ENCODE data around the gene MRRF. TPM values are rescaled to one million over a fixed set of nuclear protein-coding genes. Genes with fewer than 3 reads are reported as not detected.

Gene MRRF
- total RNA-seq, 1 donor from 2014 or later, result 21.7 TPM

DNA sequence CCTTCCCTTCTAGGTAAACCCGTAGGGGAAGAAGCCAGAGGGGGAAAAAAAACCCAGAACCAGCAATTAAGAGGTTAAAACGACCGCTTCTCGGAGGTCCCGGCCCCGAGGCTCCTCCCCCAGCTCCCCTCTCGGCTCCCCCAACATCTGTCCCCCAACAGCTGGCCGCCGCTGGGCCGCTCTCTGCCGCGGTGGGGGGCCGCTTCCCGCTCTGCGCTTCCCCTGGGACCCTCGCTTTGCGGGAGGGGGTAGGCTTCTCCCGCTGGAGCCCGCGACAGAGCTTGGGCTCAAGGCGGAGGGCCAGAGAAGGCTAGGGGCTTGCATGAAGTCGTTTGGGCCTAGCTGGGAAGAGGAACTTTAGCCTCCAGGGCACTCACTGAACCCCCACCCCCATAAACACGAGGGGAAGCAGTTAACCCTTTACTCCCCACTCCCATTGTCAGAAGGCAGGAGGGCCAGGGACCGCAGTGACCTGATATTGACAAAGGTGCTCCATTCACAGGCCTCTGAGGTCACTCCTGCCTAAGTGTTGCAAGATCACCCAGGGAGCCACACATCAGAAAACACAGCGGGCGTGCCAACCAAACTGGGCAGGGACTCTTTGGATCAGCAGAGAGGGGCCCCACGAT is 43.4 kb upstream of the MRRF start:
- Mint-ChIP-seq H3K4me1 (ENCODE audit: low read depth) (peaks cover 27% of the 10 kb centered on the region), H3K36me3 (ENCODE audit: low read depth) (peaks cover under 1% of the 10 kb centered on the region), H3K4me3 (ENCODE audit: unreplicated experiment) (no peak overlapping the region), H3K27ac (ENCODE audit: unreplicated experiment) (no peak overlapping the region), H3K27me3 (ENCODE audit: low read depth) (peaks cover 86% of the 10 kb centered on the region), H3K9me3 (ENCODE audit: low read depth) (no peaks in the 10 kb centered on the region)
- TF ChIP-seq, protein P1, sequence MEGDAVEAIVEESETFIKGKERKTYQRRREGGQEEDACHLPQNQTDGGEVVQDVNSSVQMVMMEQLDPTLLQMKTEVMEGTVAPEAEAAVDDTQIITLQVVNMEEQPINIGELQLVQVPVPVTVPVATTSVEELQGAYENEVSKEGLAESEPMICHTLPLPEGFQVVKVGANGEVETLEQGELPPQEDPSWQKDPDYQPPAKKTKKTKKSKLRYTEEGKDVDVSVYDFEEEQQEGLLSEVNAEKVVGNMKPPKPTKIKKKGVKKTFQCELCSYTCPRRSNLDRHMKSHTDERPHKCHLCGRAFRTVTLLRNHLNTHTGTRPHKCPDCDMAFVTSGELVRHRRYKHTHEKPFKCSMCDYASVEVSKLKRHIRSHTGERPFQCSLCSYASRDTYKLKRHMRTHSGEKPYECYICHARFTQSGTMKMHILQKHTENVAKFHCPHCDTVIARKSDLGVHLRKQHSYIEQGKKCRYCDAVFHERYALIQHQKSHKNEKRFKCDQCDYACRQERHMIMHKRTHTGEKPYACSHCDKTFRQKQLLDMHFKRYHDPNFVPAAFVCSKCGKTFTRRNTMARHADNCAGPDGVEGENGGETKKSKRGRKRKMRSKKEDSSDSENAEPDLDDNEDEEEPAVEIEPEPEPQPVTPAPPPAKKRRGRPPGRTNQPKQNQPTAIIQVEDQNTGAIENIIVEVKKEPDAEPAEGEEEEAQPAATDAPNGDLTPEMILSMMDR (IDR thresholded peaks at IDR 0.05), result no peak
- no peak for DNase-seq (ENCODE audit: low spot score)

DNA sequence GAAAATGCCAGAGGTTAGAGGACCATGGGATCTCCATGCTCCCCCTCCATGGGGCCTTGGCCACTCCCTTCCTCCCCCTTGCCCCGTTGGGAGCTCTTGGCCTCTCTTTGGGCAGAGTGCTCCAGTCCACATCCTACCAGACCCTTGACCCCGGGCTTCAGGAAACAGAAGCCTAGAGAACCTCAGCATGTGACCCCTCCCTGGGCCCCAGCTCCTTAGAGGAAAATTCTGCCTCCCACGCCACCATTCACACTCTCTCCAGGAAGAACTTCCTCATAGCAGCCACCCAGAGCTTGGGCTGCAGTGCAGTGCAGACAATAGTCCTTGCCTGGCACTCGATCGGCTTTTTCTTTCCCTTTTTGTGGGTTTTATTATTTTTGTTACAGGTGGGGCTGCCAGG is 41.9 kb upstream of the MRRF start:
- Mint-ChIP-seq H3K27ac (ENCODE audit: unreplicated experiment) (no peak overlapping the region), H3K4me3 (ENCODE audit: unreplicated experiment) (no peak overlapping the region), H3K9me3 (ENCODE audit: low read depth) (no peaks in the 10 kb centered on the region), H3K36me3 (ENCODE audit: low read depth) (peaks cover 2% of the 10 kb centered on the region), H3K4me1 (ENCODE audit: low read depth) (peaks cover 36% of the 10 kb centered on the region), H3K27me3 (ENCODE audit: low read depth) (peaks cover 91% of the 10 kb centered on the region)
- DNase-seq (ENCODE audit: low spot score), result no peak
- TF ChIP-seq, protein P1 (IDR thresholded peaks at IDR 0.05), result no peak

DNA sequence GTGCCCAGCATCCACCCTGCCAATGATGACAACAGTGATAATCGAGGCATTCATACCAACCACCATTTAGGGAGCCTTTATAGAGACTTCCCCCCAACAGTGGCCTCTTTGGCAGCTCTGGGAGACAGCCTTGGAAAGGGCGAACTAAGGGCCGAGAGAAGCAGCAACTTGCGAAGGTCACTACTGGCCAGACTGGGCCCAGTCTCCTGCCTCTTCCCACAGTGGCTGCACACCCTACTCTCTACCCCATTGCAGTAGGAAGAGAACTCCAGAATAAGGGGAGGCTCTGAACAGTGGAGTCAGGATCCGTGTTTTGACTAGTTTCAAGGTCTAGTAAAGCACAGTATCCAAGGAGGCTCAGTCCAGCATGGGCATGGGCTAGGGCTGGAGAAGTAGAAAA is 41.2 kb upstream of the MRRF start:
- Mint-ChIP-seq H3K9me3 (ENCODE audit: low read depth) (no peaks in the 10 kb centered on the region), H3K27me3 (ENCODE audit: low read depth) (peaks cover 85% of the 10 kb centered on the region), H3K4me1 (ENCODE audit: low read depth) (peaks cover 34% of the 10 kb centered on the region), H3K27ac (ENCODE audit: unreplicated experiment) (no peak overlapping the region), H3K36me3 (ENCODE audit: low read depth) (peaks cover 2% of the 10 kb centered on the region), H3K4me3 (ENCODE audit: unreplicated experiment) (no peak overlapping the region)
- TF ChIP-seq, protein P1 (IDR thresholded peaks at IDR 0.05), result no peak
- no peak for DNase-seq (ENCODE audit: low spot score)

DNA sequence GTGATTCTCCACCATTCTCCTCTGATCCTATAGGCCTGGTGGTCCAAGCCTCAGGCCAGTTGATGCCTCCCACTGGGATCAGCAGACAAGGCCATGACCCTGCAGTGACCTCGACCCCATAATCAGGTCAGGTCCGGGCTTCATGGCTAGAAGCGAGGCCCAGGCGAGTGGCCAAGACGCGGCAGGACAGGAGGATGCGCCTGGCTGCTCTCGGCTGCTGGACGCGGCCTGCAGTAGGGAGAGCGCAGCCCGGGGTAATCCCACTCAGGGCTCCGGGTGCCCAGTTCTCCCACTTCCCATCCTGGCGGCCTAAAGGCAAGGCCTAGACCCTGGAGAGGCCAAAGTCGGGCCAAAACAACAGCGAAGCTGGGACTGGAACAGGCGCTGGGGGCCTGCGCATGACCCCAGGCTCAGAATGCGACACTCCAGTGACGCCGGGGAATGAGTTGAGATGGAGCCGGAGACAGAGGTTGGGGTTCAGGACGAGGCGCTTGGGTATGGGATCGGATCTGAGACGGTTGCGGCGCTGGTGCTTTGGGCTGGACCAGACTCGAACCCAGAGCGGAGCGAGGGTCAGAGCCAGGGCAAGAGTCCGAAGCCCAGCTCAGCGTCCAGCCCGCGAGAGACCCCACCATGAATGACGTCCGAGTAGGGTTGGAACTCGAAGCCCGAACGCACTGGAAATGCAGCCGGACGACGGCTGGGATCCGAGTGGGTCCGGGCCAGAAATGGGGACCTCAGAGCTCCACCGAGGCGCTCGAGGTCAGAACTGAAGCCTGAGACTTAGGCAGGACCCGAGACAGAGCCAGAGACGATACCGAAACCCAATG is 39.2 kb upstream of the MRRF start:
- H3K27ac Mint-ChIP-seq (ENCODE audit: unreplicated experiment), result no peak overlapping the region
- H3K4me3 Mint-ChIP-seq (ENCODE audit: unreplicated experiment), result no peak overlapping the region
- H3K4me1 Mint-ChIP-seq (ENCODE audit: low read depth), result peaks cover 14% of the 10 kb centered on the region
- TF ChIP-seq, protein P1 (IDR thresholded peaks at IDR 0.05), result no peak
- H3K27me3 Mint-ChIP-seq (ENCODE audit: low read depth), result peaks cover 64% of the 10 kb centered on the region
- H3K9me3 Mint-ChIP-seq (ENCODE audit: low read depth), result no peaks in the 10 kb centered on the region
- DNase-seq (ENCODE audit: low spot score), result no peak
- H3K36me3 Mint-ChIP-seq (ENCODE audit: low read depth), result peaks cover 2% of the 10 kb centered on the region

DNA sequence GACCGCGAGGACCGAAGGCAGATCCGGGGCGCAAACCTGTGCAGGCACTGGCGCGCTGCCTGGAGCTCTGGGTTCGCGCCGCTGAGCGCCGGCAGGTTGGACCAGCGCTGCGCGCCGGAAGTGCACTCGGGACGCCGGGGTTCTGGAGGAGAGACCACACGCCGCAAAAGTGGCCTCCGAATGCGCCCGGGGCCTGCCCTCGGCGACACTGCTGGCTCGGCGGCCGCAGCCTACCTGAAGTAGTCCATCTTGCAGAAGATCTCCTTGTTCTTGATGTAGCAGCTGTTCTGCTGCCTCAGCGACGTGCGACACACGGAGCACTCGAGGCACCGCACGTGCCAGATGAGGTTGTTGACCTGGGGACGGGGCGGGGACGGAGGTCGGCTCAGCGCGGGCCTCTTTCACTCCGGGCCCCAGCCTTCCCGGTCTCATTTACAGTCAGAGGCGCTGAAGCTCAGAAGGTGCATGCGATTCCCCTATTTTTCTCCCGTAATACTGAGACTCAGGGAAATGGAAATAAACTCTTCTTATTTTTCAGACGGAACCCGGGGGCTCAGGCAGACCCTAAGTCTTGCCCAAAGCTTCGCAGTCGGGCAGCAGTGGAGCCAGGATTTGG is 38.4 kb upstream of the MRRF start:
- Mint-ChIP-seq H3K4me3 (ENCODE audit: unreplicated experiment) (no peak overlapping the region), H3K27ac (ENCODE audit: unreplicated experiment) (no peak overlapping the region), H3K27me3 (ENCODE audit: low read depth) (peaks cover 59% of the 10 kb centered on the region), H3K36me3 (ENCODE audit: low read depth) (peaks cover 2% of the 10 kb centered on the region), H3K4me1 (ENCODE audit: low read depth) (peaks cover 13% of the 10 kb centered on the region), H3K9me3 (ENCODE audit: low read depth) (no peaks in the 10 kb centered on the region)
- TF ChIP-seq, protein P1 (IDR thresholded peaks at IDR 0.05), result no peak
- DNase-seq (ENCODE audit: low spot score), result no peak

Measured in chondrocyte (in vitro differentiated cells).